GM12878 (cell line): ENCODE measurements around the gene FABP7. TPM values are rescaled to one million over a fixed set of nuclear protein-coding genes. Genes with fewer than 3 reads are reported as not detected.

Experiments used
- ATAC-seq: fragments of 200-7000 bp; cut with Tn5 transposase; 3 replicates; pipeline ENCODE4 v1.9.1; 2020; ENCODE audit warnings: mild to moderate bottlenecking, moderate library complexity
- BruUV-seq: library from RNA; stranded (reverse); fragments of 400-500 nt; replicated peaks from 2 replicates; lab custom pipeline; 2021; lab: Mats Ljungman, UMichigan
- CTCF ChIA-PET: fragments of 300-600 bp; sonication (Branson Sonifier 250); formaldehyde crosslinking; extraction: SDS; loops from one replicate; lab custom pipeline; 2021; ENCODE audit warnings: inconsistent platforms; lab: Yijun Ruan, JAX
- POLR2A ChIA-PET: fragments of 350-600 bp; formaldehyde crosslinking; extraction: SDS; loops from one replicate; lab custom pipeline; 2021; ENCODE audit warnings: inconsistent platforms; lab: Charles Lee
- RAD21 ChIA-PET: fragments of 300-600 bp; sonication (Branson Sonifier 250); formaldehyde crosslinking; loops from one replicate; lab custom pipeline; 2023; ENCODE audit warnings: antibody characterized with exemption; ENCODE audit not compliant: unreplicated experiment; lab: Charles Lee
- SMC1A ChIA-PET: fragments of 300-600 bp; sonication (Branson Sonifier 250); formaldehyde crosslinking; loops from one replicate; lab custom pipeline; 2023; ENCODE audit not compliant: unreplicated experiment, uncharacterized antibody; lab: Charles Lee
- DNase-seq: peaks from one replicate; pipeline ENCODE4 v3.0.0-alpha.2; 2011; ENCODE audit warnings: low read depth, low spot score
- FAIRE-seq: peaks from 3 replicates; lab custom pipeline; 2011; peaks lifted over from hg19 to GRCh38; lab: Jason Lieb, UNC
- H2AFZ ChIP-seq: 2 replicates; pipeline ENCODE4 v1.6.0; 2011; ENCODE audit warnings: low read depth, low read length, control low read depth; ENCODE audit not compliant: control insufficient read depth
- H3K27ac ChIP-seq: 2 replicates; pipeline ENCODE4 v1.5.1; 2011; ENCODE audit warnings: control low read depth; ENCODE audit not compliant: control insufficient read depth, insufficient read depth
- H3K27me3 ChIP-seq, 2 experiments: replicated peaks in 1 of 2; 2 replicates each; pipeline versions ENCODE4 v1.6.0 to v1.6.1; 2011; ENCODE audit warnings: low read length in 1 of 2; ENCODE audit not compliant: control insufficient read depth in 2 of 2, insufficient read depth in 2 of 2
- H3K36me3 ChIP-seq, 2 experiments: 2 replicates each; pipeline ENCODE4 v1.5.1; 2011; ENCODE audit warnings: low read length in 1 of 2; ENCODE audit not compliant: control insufficient read depth in 2 of 2, insufficient read depth in 2 of 2
- H3K4me1 ChIP-seq: 2 replicates; pipeline ENCODE4 v1.6.1; 2011; ENCODE audit warnings: mild to moderate bottlenecking, low read length, moderate library complexity, mixed read lengths; ENCODE audit not compliant: control insufficient read depth, insufficient read depth
- H3K4me2 ChIP-seq: 2 replicates; pipeline ENCODE4 v1.6.0; 2011; ENCODE audit warnings: control low read depth; ENCODE audit not compliant: control insufficient read depth, insufficient read depth
- H3K4me3 ChIP-seq: fragments of 200-600 bp; sonication (generic); 2 replicates; pipeline ENCODE4 v1.5.1; 2016
- H3K79me2 ChIP-seq: 2 replicates; pipeline ENCODE4 v1.6.0; 2011; ENCODE audit warnings: low read length; ENCODE audit not compliant: control insufficient read depth, insufficient read depth
- H3K9ac ChIP-seq: 2 replicates; pipeline ENCODE4 v1.8.0; 2011; ENCODE audit warnings: low read length, control low read depth, mixed read lengths; ENCODE audit not compliant: control insufficient read depth, insufficient read depth
- H3K9me3 ChIP-seq: replicated peaks from 3 replicates; pipeline ENCODE4 v1.5.1; 2011; ENCODE audit warnings: mild to moderate bottlenecking, low read length; ENCODE audit not compliant: control insufficient read depth, insufficient read depth
- H4K20me1 ChIP-seq: 2 replicates; pipeline ENCODE4 v1.6.0; 2011; ENCODE audit not compliant: control insufficient read depth, insufficient read depth
- BMI1 ChIP-seq: fragments of 450-650 bp; IDR thresholded peaks from 2 replicates; pipeline ENCODE4 v1.6.1; 2016; ENCODE audit warnings: mild to moderate bottlenecking, moderate library complexity, borderline replicate concordance
- CHD1 ChIP-seq: IDR thresholded peaks from 2 replicates; pipeline ENCODE4 v1.6.1; 2012; ENCODE audit warnings: low read depth, low read length, improper control_type of control experiment
- JUNB ChIP-seq: IDR thresholded peaks from 2 replicates; pipeline ENCODE4 v1.6.1; 2016; ENCODE audit warnings: antibody characterized with exemption, mild to moderate bottlenecking
- SMAD1 ChIP-seq: fragments of 450-650 bp; IDR thresholded peaks from 2 replicates; pipeline ENCODE4 v1.6.1; 2018; ENCODE audit warnings: mild to moderate bottlenecking, low read depth; ENCODE audit not compliant: partially characterized antibody
- TCF7 ChIP-seq: IDR thresholded peaks from 2 replicates; pipeline ENCODE4 v1.6.1; 2014; ENCODE audit warnings: antibody characterized with exemption, borderline replicate concordance
- YY1 ChIP-seq: IDR thresholded peaks from 2 replicates; pipeline ENCODE4 v1.6.1; 2011; ENCODE audit warnings: low read depth, mild to moderate bottlenecking, low read length
- ZZZ3 ChIP-seq: IDR thresholded peaks from 2 replicates; pipeline ENCODE4 v1.6.1; 2011; ENCODE audit warnings: low read depth; ENCODE audit not compliant: control insufficient read depth, insufficient read length
- WGBS: methylation state at CpG from one replicate; pipeline ENCODE4 v1.1.6; 2016; ENCODE audit warnings: low lambda C conversion rate; ENCODE audit not compliant: insufficient replicate concordance, insufficient coverage; ENCODE audit errors: missing lambda C conversion rate; 5-methylcytosine and 5-hydroxymethylcytosine counted together
- in situ Hi-C: fragments of 300-500 bp; cut with MboI; formaldehyde crosslinking; loops from 9 replicates; pipeline ENCODE4 v1.14.3; 2018; ENCODE audit warnings: mixed read lengths
- intact Hi-C: fragments of 100-400 bp; cut with micrococcal nuclease; formaldehyde crosslinking; loops from one replicate; pipeline ENCODE4 v1.14.2; 2022; ENCODE audit not compliant: unreplicated experiment
- polyA plus RNA-seq, 11 experiments: library from polyadenylated mRNA; depleted of rRNA in 4 of 11; unstranded in 6 of 11; stranded (reverse) in 5 of 11; fragments of >200 nt; fragmentation: Nextera tagmentation in 4 of 11; fragmentation: Illumina TruSeq in 1 of 11; extraction: Ambion mirVana in 4 of 11; extraction: Trizol in 1 of 11; gene quantifications; 1 replicate in 1 of 11; 2 replicates in 10 of 11; pipeline versions ENCODE4 v1.2.1 to v1.2.3, GENCODE V29; 2011 to 2016; ENCODE audit warnings: inconsistent platforms in 2 of 11, missing spikeins in 2 of 11, low read depth in 1 of 11
- total RNA-seq, 4 experiments: library from RNA; depleted of rRNA in 3 of 4; stranded (reverse); fragments of >200 nt in 3 of 4; fragmentation: Illumina TruSeq in 1 of 4; extraction: Trizol in 1 of 4; gene quantifications; 2 replicates each; pipeline versions ENCODE4 v1.2.1 to v1.2.3, GENCODE V29; 2013 to 2021
- TF ChIP-seq, protein P1 (sequence below): fragments of 450-650 bp; IDR thresholded peaks from 2 replicates; pipeline ENCODE4 v1.6.1; 2017; ENCODE audit warnings: mild to moderate bottlenecking, moderate library complexity

Gene FABP7
- total and polyA plus RNA-seq, 10 of the 15 experiments (the other 5 are each of a cell fraction or from before 2014, with no cell fraction given), result not detected

DNA sequence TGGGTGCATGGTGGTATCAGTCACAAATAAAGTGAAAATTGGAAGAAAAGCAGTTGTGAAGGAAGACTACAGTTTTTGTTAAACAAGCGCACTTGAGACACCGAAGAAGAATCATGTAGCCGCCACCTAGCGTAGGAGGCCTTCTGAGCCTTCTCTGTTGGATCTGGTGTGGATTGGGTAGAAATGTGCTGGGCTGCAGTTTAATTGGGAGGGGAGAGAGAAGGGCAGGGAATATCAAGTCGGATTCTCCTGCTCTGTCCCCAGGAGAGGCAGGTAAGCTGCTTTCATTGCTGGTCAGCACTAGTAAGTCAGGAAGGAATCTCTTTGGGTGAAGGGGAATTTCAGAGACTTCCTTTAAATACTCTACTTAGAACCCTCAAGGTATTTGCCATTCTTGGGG, 1.2 kb upstream of the FABP7 start:
- no TSS peak for BruUV-seq
- Histone ChIP-seq H3K4me3 (no peak overlapping the region), H4K20me1 (no peaks in the 10 kb centered on the region), H3K27ac (no peak overlapping the region), H3K9ac (no peak overlapping the region), H3K4me1 (no peaks in the 10 kb centered on the region), H2AFZ (no peak overlapping the region), H3K4me2 (no peak overlapping the region), H3K27me3 (no peaks in the 10 kb centered on the region), H3K79me2 (no peaks in the 10 kb centered on the region), H3K9me3 (no peaks in the 10 kb centered on the region), H3K36me3 (no peaks in the 10 kb centered on the region)
- TF ChIP-seq YY1, result no peak
- TF ChIP-seq JUNB, result no peak
- no peak for TF ChIP-seq BMI1
- TF ChIP-seq SMAD1, result no peak
- no peak for TF ChIP-seq ZZZ3
- no peak for TF ChIP-seq TCF7
- TF ChIP-seq, protein P1, sequence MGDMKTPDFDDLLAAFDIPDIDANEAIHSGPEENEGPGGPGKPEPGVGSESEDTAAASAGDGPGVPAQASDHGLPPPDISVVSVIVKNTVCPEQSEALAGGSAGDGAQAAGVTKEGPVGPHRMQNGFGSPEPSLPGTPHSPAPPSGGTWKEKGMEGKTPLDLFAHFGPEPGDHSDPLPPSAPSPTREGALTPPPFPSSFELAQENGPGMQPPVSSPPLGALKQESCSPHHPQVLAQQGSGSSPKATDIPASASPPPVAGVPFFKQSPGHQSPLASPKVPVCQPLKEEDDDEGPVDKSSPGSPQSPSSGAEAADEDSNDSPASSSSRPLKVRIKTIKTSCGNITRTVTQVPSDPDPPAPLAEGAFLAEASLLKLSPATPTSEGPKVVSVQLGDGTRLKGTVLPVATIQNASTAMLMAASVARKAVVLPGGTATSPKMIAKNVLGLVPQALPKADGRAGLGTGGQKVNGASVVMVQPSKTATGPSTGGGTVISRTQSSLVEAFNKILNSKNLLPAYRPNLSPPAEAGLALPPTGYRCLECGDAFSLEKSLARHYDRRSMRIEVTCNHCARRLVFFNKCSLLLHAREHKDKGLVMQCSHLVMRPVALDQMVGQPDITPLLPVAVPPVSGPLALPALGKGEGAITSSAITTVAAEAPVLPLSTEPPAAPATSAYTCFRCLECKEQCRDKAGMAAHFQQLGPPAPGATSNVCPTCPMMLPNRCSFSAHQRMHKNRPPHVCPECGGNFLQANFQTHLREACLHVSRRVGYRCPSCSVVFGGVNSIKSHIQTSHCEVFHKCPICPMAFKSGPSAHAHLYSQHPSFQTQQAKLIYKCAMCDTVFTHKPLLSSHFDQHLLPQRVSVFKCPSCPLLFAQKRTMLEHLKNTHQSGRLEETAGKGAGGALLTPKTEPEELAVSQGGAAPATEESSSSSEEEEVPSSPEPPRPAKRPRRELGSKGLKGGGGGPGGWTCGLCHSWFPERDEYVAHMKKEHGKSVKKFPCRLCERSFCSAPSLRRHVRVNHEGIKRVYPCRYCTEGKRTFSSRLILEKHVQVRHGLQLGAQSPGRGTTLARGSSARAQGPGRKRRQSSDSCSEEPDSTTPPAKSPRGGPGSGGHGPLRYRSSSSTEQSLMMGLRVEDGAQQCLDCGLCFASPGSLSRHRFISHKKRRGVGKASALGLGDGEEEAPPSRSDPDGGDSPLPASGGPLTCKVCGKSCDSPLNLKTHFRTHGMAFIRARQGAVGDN, result no peak
- no peak for TF ChIP-seq CHD1
- intact Hi-C loops (no loop called here), in situ Hi-C loops (no loop called here)
- POLR2A ChIA-PET, result no interaction called here
- DNase-seq, result no peak
- FAIRE-seq, result no peak
- RAD21 ChIA-PET, result no interaction called here
- SMC1A ChIA-PET, result interaction anchor here (0.9 to 1.5 kb wide), 2 partner anchors 33 to 56 kb away, joined by 3 read pairs; no protein-coding TSS in a partner anchor
- ATAC-seq, result no peak
- WGBS, result 79% methylated on average over 5 of the region's 5 CpGs
- CTCF ChIA-PET, result interaction anchor here (1.3 kb wide), 1 partner anchor 12 kb away, joined by 3 read pairs; no protein-coding TSS in a partner anchor
